ENCODE measurements around the gene FAM47B.
A peak's percentile ranks its signal among the peaks of the same experiment; 100 is the strongest.

The FAM47B gene

DNA sequence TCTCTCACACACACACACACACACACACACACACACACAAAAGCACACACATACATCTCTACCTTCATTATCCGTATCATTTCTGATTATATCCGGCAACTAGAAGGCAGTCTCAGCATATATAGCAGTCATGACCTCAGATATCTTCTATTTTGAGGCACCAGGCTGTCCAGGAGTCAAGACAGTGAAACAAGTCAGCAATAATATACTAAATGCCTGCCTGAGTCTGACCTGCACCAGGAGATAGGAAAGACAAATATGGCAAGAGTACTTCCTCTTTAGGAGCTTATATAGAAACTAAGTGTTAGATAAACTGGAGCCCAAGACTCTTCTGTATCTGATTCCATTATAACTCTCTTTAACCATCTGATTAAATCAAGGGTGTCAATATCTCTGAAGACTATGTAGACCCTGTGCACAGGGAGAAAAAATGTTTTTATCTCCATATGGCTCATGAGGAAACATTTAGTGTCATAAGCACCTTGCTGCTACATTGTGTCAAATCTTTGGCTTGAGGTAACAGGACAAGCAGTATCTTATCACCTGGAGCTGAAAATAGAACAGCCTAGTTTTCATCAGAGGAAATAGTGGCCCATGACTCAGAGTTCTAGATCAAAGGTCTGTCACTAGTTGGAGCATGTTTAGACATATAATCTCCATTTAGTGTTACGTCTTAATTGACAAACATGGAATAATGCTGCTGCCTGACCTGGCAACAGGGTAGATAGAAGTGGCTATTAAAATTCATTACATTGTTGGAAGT, 27.0 kb upstream of the FAM47B start:
- no peak overlapping the region for H3K56ac ChIP-seq (ENCODE audit: low read length)
- H3K4me3 ChIP-seq (ENCODE audit: low read length): no peak overlapping the region
- H3K36me3 ChIP-seq (ENCODE audit: control insufficient read depth, insufficient read depth, low read length): no peaks in the 10 kb centered on the region
- no peak overlapping the region for H2AK5ac ChIP-seq (ENCODE audit: low read length)
- no peak overlapping the region for H3K4ac ChIP-seq (ENCODE audit: low read depth, low read length)
- no peak overlapping the region for H3K9ac ChIP-seq (ENCODE audit: low read length)
- no CpG with 5 or more reads among the region's 3 CpGs for WGBS (ENCODE audit: extremely low coverage, insufficient coverage, low lambda C conversion rate)
- H3K27me3 ChIP-seq (ENCODE audit: insufficient read depth, low read length, poor library complexity): no peaks in the 10 kb centered on the region
- no peak overlapping the region for H3K27ac ChIP-seq (ENCODE audit: low read depth, low read length)
- H3K18ac ChIP-seq (ENCODE audit: low read length): no peak overlapping the region
- no peaks in the 10 kb centered on the region for H3K79me1 ChIP-seq (ENCODE audit: low read length)
- H2BK5ac ChIP-seq (ENCODE audit: low read length): no peak overlapping the region
- H2BK15ac ChIP-seq (replicated peaks; ENCODE audit: low read depth): no peak overlapping the region
- no peak overlapping the region for H3K23ac ChIP-seq (ENCODE audit: low read length)
- H4K8ac ChIP-seq (ENCODE audit: low read depth, low read length): no peak overlapping the region
- no peak overlapping the region for H4K5ac ChIP-seq (ENCODE audit: low read length)
- no peak overlapping the region for H3K4me2 ChIP-seq (ENCODE audit: low read length)
- H3K4me1 ChIP-seq (ENCODE audit: control insufficient read depth, low read depth, low read length): no peaks in the 10 kb centered on the region
- no peak overlapping the region for H2BK120ac ChIP-seq (ENCODE audit: low read depth, low read length)
- no peaks in the 10 kb centered on the region for H3K79me2 ChIP-seq (ENCODE audit: control insufficient read depth, insufficient read depth, low read length)
- DNase-seq: no peak

DNA sequence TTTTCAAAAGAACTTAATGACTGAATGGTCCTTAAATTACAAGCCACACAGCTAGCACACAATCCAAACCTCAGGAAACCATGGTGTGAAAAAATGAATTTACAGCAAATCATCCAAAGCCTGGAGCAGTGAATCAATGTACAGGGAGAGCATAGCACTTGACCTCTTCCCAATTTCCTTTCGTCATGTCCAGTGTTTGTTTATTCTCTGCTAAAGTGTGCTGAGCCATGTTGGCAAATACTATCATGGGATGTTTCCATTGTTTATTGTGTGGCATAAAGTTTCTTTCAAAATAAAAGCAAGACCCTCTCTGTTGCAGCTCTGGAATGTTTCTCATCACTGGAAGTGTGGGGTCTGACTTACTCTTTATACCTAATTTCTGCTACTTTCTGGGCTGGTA, 25.4 kb upstream of the FAM47B start:
- no peak overlapping the region for H2AK5ac ChIP-seq (ENCODE audit: low read length)
- no CpG with 5 or more reads among the region's 1 CpG for WGBS (ENCODE audit: extremely low coverage, insufficient coverage, low lambda C conversion rate)

DNA sequence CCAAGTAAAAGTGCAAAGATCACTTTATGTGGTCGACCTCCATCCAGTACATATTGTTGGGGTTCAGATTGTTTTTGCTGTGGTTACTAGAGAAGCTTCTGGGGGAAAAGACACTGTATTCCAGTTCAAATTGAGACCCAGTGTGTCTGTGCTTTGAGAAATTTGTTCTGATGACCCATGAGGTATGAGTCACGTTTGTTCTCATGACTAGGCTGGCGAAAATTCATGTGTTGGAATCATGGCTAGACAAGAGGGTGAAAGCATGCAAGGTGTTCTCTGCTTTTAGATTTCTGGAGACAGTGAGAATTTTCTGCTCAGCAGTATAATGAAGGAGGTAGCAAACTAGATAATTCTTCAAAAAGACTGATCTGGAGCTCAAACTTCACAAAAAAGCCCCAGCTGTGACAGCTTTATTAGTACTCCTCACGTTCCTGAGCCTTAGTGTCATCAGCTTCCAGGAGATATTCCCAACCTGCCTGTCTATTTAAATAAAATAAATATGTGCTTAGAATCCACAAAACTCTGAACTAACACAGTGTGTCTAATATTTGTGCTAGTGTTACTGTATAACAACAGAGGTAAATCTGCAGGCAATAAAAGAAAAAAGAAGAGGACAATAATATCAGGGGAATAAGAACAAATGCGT, 24.4 kb upstream of the FAM47B start:
- no peak overlapping the region for H2BK5ac ChIP-seq (ENCODE audit: low read length)
- no peaks in the 10 kb centered on the region for H3K4me1 ChIP-seq (ENCODE audit: control insufficient read depth, low read depth, low read length)
- H3K23ac ChIP-seq (ENCODE audit: low read length): no peak overlapping the region
- no peak overlapping the region for H3K4ac ChIP-seq (ENCODE audit: low read depth, low read length)
- no CpG with 5 or more reads among the region's 5 CpGs for WGBS (ENCODE audit: extremely low coverage, insufficient coverage, low lambda C conversion rate)
- no peak overlapping the region for H3K56ac ChIP-seq (ENCODE audit: low read length)
- no peak overlapping the region for H3K4me3 ChIP-seq (ENCODE audit: low read length)
- no peak for DNase-seq
- H4K8ac ChIP-seq (ENCODE audit: low read depth, low read length): no peak overlapping the region
- no peak overlapping the region for H2AK5ac ChIP-seq (ENCODE audit: low read length)
- H4K5ac ChIP-seq (ENCODE audit: low read length): no peak overlapping the region
- H2BK120ac ChIP-seq (ENCODE audit: low read depth, low read length): no peak overlapping the region
- no peak overlapping the region for H2BK15ac ChIP-seq (replicated peaks; ENCODE audit: low read depth)
- no peaks in the 10 kb centered on the region for H3K36me3 ChIP-seq (ENCODE audit: control insufficient read depth, insufficient read depth, low read length)
- no peaks in the 10 kb centered on the region for H3K79me1 ChIP-seq (ENCODE audit: low read length)
- no peak overlapping the region for H3K9ac ChIP-seq (ENCODE audit: low read length)
- H3K27me3 ChIP-seq (ENCODE audit: insufficient read depth, low read length, poor library complexity): no peaks in the 10 kb centered on the region
- no peak overlapping the region for H3K18ac ChIP-seq (ENCODE audit: low read length)
- H3K4me2 ChIP-seq (ENCODE audit: low read length): no peak overlapping the region
- no peaks in the 10 kb centered on the region for H3K79me2 ChIP-seq (ENCODE audit: control insufficient read depth, insufficient read depth, low read length)
- no peak overlapping the region for H3K27ac ChIP-seq (ENCODE audit: low read depth, low read length)

More for the DNA sequence above, 25.4 kb upstream of the FAM47B start:
- no peak overlapping the region for H2BK15ac ChIP-seq (replicated peaks; ENCODE audit: low read depth)
- H3K27me3 ChIP-seq (ENCODE audit: insufficient read depth, low read length, poor library complexity): no peaks in the 10 kb centered on the region
- no peak for DNase-seq
- no peak overlapping the region for H3K4ac ChIP-seq (ENCODE audit: low read depth, low read length)
- H3K4me2 ChIP-seq (ENCODE audit: low read length): no peak overlapping the region
- no peak overlapping the region for H3K23ac ChIP-seq (ENCODE audit: low read length)
- no peak overlapping the region for H4K5ac ChIP-seq (ENCODE audit: low read length)
- no peaks in the 10 kb centered on the region for H3K79me1 ChIP-seq (ENCODE audit: low read length)
- H3K36me3 ChIP-seq (ENCODE audit: control insufficient read depth, insufficient read depth, low read length): no peaks in the 10 kb centered on the region
- no peak overlapping the region for H4K8ac ChIP-seq (ENCODE audit: low read depth, low read length)
- H3K4me3 ChIP-seq (ENCODE audit: low read length): no peak overlapping the region
- H3K9ac ChIP-seq (ENCODE audit: low read length): no peak overlapping the region
- no peak overlapping the region for H3K56ac ChIP-seq (ENCODE audit: low read length)
- no peak overlapping the region for H2BK5ac ChIP-seq (ENCODE audit: low read length)
- H3K4me1 ChIP-seq (ENCODE audit: control insufficient read depth, low read depth, low read length): no peaks in the 10 kb centered on the region
- no peaks in the 10 kb centered on the region for H3K79me2 ChIP-seq (ENCODE audit: control insufficient read depth, insufficient read depth, low read length)
- H3K27ac ChIP-seq (ENCODE audit: low read depth, low read length): no peak overlapping the region
- H2BK120ac ChIP-seq (ENCODE audit: low read depth, low read length): no peak overlapping the region
- no peak overlapping the region for H3K18ac ChIP-seq (ENCODE audit: low read length)

DNA sequence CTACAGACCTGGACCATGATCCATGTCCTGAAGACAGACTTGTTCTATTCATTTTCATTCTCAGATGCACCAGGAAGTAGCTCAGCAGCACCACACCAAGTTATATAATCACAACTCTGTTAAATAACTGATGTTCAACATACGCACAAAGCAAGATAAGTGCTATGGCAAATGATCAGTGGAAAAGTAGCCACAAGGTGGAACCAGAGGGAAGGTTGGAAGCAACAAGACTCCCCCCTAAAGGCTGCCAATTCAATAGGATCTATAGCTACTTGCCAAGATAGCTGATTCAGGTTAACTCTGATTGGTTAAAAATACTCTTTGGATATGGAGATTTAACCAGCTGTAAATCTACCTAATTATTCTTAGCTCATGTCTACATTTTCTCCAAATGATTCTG, 23.7 kb upstream of the FAM47B start:
- no peak overlapping the region for H3K56ac ChIP-seq (ENCODE audit: low read length)
- H3K27ac ChIP-seq (ENCODE audit: low read depth, low read length): no peak overlapping the region
- H4K5ac ChIP-seq (ENCODE audit: low read length): no peak overlapping the region
- no peak overlapping the region for H2BK5ac ChIP-seq (ENCODE audit: low read length)
- H3K18ac ChIP-seq (ENCODE audit: low read length): no peak overlapping the region
- H2AK5ac ChIP-seq (ENCODE audit: low read length): no peak overlapping the region
- no peak overlapping the region for H2BK15ac ChIP-seq (replicated peaks; ENCODE audit: low read depth)
- no peak overlapping the region for H4K8ac ChIP-seq (ENCODE audit: low read depth, low read length)
- no peaks in the 10 kb centered on the region for H3K79me1 ChIP-seq (ENCODE audit: low read length)
- no peaks in the 10 kb centered on the region for H3K27me3 ChIP-seq (ENCODE audit: insufficient read depth, low read length, poor library complexity)
- no peak overlapping the region for H3K23ac ChIP-seq (ENCODE audit: low read length)
- H3K9ac ChIP-seq (ENCODE audit: low read length): no peak overlapping the region
- DNase-seq: peak; percentile 71
- H3K4ac ChIP-seq (ENCODE audit: low read depth, low read length): no peak overlapping the region
- H2BK120ac ChIP-seq (ENCODE audit: low read depth, low read length): no peak overlapping the region
- no CpG with 5 or more reads among the region's 1 CpG for WGBS (ENCODE audit: extremely low coverage, insufficient coverage, low lambda C conversion rate)
- no peak overlapping the region for H3K4me3 ChIP-seq (ENCODE audit: low read length)
- no peaks in the 10 kb centered on the region for H3K79me2 ChIP-seq (ENCODE audit: control insufficient read depth, insufficient read depth, low read length)
- no peaks in the 10 kb centered on the region for H3K36me3 ChIP-seq (ENCODE audit: control insufficient read depth, insufficient read depth, low read length)
- H3K4me1 ChIP-seq (ENCODE audit: control insufficient read depth, low read depth, low read length): no peaks in the 10 kb centered on the region
- H3K4me2 ChIP-seq (ENCODE audit: low read length): no peak overlapping the region

DNA sequence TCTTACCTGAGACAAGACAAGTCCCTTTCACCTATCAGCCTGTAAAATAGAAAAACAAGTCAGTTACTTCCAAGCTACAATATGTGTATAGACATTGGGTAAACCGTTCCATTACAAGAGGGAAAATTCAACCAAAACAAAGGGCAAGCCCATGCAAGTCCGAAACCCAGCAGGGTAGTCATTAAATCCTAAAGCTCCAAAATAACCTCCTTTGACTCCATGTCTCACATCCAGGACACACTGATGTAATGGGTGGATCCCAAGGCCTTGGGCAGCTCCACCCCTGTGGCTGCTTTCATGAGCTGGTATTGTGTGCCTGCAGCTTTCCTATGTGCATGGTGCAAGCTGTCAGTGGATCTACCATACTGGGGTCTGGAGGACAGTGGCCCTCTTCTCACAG, 14.7 kb upstream of the FAM47B start:
- Histone ChIP-seq H2BK15ac (replicated peaks; ENCODE audit: low read depth) (no peak overlapping the region), H4K8ac (ENCODE audit: low read depth, low read length) (no peak overlapping the region), H3K79me2 (ENCODE audit: control insufficient read depth, insufficient read depth, low read length) (no peaks in the 10 kb centered on the region), H3K27ac (ENCODE audit: low read depth, low read length) (no peak overlapping the region), H3K23ac (ENCODE audit: low read length) (no peak overlapping the region), H3K4me3 (ENCODE audit: low read length) (no peak overlapping the region), H2AK5ac (ENCODE audit: low read length) (no peak overlapping the region), H4K5ac (ENCODE audit: low read length) (no peak overlapping the region), H3K79me1 (ENCODE audit: low read length) (no peaks in the 10 kb centered on the region), H3K4ac (ENCODE audit: low read depth, low read length) (no peak overlapping the region), H2BK120ac (ENCODE audit: low read depth, low read length) (no peak overlapping the region), H3K9ac (ENCODE audit: low read length) (no peak overlapping the region), H3K36me3 (ENCODE audit: control insufficient read depth, insufficient read depth, low read length) (no peaks in the 10 kb centered on the region), H3K4me2 (ENCODE audit: low read length) (no peak overlapping the region), H3K4me1 (ENCODE audit: control insufficient read depth, low read depth, low read length) (no peaks in the 10 kb centered on the region), H3K18ac (ENCODE audit: low read length) (no peak overlapping the region), H2BK5ac (ENCODE audit: low read length) (no peak overlapping the region), H3K27me3 (ENCODE audit: insufficient read depth, low read length, poor library complexity) (no peaks in the 10 kb centered on the region), H3K56ac (ENCODE audit: low read length) (no peak overlapping the region)
- DNase-seq: no peak
- WGBS (ENCODE audit: extremely low coverage, insufficient coverage, low lambda C conversion rate): no CpG with 5 or more reads among the region's 2 CpGs

Measured in mesendoderm (in vitro differentiated cells).